SU-DHL-6 (cell line): Measurements from ENCODE around the gene EDAR.

Source experiments
- EZH2phosphoT487 ChIP-seq: fragments of 200-600 bp; sonication (generic), shearing (Covaris generic); conservative IDR thresholded peaks from 2 replicates; pipeline ENCODE4 v1.6.1; 2018; ENCODE audit warnings: mild to moderate bottlenecking, antibody characterized with exemption, low read length, moderate library complexity, mixed read lengths
- TF ChIP-seq, protein P1 (sequence below): fragments of 200-600 bp; sonication (generic); IDR thresholded peaks from one replicate; pipeline ENCODE4 v1.5.1; 2017; ENCODE audit warnings: antibody characterized with exemption, mild to moderate bottlenecking, low read length, moderate library complexity; ENCODE audit not compliant: insufficient read depth, poor library complexity, severe bottlenecking

- TF ChIP-seq, protein P1, sequence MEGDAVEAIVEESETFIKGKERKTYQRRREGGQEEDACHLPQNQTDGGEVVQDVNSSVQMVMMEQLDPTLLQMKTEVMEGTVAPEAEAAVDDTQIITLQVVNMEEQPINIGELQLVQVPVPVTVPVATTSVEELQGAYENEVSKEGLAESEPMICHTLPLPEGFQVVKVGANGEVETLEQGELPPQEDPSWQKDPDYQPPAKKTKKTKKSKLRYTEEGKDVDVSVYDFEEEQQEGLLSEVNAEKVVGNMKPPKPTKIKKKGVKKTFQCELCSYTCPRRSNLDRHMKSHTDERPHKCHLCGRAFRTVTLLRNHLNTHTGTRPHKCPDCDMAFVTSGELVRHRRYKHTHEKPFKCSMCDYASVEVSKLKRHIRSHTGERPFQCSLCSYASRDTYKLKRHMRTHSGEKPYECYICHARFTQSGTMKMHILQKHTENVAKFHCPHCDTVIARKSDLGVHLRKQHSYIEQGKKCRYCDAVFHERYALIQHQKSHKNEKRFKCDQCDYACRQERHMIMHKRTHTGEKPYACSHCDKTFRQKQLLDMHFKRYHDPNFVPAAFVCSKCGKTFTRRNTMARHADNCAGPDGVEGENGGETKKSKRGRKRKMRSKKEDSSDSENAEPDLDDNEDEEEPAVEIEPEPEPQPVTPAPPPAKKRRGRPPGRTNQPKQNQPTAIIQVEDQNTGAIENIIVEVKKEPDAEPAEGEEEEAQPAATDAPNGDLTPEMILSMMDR = no peak
- TF ChIP-seq EZH2phosphoT487 = no peak
Observed at GRCh38 chr2:108870069-108870644, 118.9 kb downstream of the EDAR start.
